Stimulated activated CD4-positive, alpha-beta T cell treated with anti-CD3 and anti-CD28 coated beads, TNF-alpha, amount 100 ng/mL, for 1 hour (primary cell): ENCODE data around the gene GALNT9.

ENCODE experiments used
- DNase-seq, 3 donors: peaks; one replicate each; pipeline ENCODE4 v3.0.0-alpha.2; 2020; ENCODE audit warnings: low read depth in 3 of 3, low spot score in 1 of 3

Gene GALNT9

DNA sequence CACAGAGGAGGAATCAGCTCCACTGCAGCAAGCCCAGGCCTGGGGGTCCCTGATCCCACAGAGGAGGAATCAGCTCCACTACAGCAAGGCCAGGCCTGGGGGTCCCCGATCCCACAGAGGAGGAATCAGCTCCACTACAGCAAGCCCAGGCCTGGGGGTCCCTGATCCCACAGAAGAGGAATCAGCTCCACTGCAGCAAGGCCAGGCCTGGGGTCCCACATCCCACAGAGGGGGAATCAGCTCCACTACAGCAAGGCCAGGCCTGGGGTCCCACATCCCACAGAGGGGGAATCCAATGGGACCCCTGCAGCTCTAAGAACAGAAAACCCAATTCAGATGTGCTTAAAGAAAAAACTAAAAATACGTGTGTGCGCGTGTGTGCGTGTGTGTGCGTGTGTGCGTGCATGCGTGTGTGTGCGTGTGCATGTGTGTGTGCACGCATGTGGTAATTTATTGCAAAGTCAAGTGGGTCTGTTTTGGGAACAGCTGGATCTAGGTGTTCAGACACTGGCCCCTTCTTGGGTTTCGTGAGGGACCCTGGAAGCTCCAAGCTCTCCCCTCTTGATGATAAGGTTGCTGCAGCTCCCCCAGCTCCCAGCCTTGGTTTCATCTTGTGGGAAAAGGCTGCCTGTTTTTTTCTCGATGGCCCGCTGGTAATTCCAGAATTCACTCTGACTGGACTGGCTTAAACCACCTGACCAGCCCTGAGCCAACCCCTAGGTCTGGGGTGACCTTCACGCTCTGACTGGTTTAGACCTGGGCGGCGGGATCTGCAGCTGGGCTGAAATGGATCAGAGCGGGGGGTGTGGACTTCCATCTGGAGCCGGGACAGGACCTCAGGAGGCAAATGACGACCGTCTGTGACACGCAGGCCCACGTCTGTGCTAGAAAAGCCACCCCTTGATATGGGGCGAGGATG lies 47.1 kb downstream of the GALNT9 start:
- DNase-seq = no peak

DNA sequence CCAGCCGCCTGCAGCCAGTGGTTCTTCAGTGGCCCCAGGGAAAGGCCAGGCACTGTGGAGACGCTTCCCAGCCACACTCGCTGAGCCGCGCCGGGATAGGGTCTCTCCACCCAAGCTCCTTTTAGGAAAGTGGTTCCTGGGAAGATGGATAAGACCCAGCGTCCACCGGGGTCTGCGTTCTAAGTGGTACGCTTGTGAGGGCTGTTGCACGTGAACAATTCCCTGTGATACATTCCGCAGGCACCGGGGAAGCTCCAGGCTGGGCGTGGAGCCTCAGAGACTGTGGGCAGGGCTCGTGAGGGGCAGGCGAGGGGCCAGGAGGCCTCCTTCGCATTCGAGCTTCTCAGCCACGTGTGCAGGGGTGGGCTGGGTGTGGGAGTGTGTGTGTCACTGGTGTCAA lies 48.4 kb downstream of the GALNT9 start:
- DNase-seq = no peak

DNA sequence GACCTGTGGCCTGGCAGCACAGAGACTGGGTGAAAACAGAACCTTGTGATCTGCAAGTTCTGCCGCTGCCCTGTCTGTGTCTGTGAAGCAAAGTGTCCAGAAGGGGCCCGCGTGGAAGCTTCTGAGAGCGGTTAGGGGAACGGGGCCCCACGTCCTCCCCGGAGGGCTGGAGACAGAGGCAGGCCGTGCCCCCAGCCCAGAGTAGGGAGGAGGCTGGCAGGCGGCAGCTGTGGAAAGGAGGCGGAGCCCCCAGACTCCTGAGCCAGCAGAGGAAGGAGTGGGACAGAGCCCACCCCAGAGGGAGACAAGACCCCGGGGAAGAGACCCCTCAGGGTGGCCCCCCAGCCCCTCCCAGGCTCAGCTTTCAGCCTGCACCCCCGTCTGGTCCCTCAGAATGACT lies 49.0 kb downstream of the GALNT9 start:
- no peak for DNase-seq

DNA sequence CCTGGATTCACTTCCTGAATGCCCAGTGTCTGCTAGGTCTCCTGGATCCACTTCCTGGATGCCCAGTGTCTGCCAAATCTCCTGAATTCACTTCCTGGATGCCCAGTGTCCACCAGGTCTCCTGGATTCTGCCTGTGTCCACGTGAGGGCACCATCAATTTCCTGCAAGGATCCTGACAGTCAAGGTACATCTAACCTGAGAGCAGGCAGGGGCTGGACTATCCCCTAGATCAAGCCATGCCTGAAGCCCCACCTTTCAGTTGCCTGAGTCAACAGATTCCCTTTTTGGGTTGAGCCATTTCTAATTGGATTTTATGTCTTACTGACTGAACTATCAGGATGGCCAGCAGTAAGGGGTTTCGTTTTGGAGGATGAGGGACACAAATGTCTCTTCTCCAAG lies 49.5 kb downstream of the GALNT9 start:
- DNase-seq = no peak

DNA sequence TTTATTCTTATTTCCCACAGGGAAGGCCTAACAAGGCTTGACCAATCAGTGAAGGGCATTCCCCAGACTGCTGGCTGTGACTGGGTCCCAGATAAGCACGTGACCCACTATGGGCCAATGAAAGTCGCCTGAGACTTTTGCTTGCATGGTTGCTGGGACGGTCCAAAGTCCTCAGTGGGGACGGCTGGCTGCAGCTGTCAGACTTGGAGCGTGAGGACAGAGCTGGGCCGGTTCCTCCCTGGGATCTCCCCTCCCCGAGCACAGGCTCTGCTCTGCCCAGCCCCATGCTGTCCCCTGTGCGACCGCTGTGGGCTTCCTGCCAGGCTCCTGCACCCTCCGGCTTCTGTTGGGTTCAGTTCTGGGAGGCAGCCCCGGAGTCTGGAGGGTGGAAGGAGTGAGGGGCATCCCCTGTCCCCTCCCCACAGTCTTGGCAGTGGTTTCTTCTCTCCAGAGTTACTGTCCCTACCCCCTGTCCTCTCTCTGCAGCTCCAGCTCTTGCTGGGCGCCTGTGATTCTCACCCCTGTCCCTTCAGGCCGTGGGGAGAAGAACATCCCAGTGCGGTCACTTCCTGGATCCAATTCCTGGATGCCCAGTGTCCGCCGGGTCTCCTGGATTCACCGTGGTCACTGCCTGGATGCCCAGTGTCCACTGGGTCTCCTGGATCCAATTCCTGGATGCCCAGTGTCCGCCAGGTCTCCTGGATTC lies 50.1 kb downstream of the GALNT9 start:
- DNase-seq = no peak

DNA sequence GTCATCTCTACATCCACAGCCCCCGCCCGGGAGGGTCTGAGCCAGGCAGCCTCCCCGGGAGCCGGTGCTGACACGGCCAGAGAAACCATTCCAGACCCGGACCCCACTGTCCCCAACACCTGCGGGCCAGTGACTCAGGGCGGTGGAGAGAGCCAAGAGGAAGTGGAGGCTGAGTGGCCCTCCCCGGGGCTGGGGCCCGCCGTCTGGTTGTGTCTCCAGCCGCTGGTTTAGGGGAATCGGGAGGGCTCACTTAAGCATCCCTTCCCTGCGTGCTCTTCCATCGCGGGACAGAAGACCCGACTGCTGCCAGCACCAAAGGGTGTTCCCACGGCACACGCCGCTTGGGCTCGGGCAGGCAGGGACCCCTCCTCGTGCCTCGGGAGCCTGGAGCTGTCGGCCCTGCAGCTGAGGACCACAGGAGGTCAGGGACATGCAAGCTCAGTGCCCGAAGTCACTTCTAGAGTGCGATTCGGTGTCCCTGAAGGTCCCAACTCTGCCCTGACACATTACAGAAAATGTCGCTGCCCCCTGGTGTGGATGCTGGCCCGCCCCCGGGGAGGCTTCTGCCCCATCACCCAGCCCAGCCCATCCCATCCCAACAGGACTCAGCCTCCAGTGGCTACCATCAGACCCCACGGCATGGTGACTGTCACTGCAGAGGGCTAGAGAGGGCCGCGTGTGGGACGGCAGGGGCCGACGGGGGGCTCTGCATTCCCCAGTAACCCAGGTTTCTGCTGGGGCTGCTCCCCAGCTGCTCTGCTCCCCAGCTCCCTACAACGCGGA lies 50.8 kb downstream of the GALNT9 start:
- DNase-seq = no peak

DNA sequence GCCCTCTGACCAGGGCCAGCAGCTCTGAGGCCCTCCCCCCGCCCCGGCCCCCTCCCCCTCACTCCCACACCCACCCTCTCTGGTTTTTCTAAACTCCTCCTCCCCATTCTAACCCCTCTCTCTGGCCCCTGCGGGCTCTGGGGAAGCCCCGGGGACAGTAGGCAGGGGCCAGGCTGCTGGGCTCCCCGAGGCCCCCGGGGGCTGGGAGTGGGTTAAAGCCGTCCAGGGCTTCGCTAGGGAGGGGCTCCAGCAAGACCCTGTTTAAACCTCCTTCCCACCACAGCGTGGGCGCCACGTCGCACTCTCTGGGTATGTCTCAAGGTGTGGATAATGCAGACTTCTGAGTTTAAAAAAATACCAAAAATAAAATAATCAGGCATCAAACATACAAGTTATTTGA lies 51.4 kb downstream of the GALNT9 start:
- DNase-seq = no peak

DNA sequence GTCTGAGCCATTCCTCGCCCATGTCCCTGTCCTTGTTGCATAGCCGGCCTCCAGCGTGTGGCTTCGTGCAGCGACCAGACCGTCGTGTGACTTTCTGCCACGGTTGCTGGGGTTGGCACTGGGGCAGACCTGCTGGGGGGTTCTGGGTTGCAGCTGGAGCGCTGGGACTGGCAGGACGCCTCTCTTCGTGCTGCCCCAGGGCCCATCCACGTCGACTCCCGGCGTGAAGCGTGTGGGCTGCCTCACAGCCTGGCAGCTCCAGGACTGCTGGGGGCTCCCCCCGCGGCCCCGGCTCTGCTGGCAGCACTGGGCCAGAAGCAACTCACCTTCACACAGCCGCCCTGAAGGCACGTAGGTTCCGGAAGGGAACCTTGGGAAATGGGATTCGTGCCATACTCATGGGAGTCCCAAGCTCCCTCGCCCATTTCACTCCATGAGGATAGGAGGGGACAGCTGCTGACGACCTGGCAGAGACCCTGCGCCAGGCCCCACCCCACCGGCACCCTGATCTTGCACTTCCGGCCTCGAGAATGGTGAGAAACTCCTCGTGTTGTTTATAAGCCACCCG lies 51.9 kb downstream of the GALNT9 start:
- DNase-seq = no peak

DNA sequence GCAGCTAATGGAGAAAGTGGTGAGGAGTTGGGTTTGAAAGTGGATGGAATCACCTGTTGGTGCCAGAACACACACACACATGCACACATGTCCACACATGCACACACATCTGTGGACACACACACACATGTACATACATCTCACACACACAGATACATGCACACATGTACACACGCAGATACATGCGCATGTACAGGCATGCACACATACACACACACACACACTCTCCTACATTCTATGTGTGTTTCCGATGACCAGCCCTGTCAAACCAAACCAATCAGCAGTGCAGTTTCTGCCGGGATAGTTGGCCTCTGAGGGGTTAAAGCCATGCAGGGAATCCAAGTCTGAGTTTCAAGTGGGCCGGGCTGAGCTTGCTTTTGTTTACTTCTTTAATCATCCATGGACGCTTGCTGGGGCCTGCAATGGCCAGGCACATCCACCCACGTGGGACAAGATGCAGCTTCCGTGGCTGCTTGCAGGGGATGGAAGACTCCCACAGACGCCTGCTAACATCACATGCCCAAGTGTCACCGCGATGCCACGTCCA lies 52.5 kb downstream of the GALNT9 start:
- DNase-seq = no peak

DNA sequence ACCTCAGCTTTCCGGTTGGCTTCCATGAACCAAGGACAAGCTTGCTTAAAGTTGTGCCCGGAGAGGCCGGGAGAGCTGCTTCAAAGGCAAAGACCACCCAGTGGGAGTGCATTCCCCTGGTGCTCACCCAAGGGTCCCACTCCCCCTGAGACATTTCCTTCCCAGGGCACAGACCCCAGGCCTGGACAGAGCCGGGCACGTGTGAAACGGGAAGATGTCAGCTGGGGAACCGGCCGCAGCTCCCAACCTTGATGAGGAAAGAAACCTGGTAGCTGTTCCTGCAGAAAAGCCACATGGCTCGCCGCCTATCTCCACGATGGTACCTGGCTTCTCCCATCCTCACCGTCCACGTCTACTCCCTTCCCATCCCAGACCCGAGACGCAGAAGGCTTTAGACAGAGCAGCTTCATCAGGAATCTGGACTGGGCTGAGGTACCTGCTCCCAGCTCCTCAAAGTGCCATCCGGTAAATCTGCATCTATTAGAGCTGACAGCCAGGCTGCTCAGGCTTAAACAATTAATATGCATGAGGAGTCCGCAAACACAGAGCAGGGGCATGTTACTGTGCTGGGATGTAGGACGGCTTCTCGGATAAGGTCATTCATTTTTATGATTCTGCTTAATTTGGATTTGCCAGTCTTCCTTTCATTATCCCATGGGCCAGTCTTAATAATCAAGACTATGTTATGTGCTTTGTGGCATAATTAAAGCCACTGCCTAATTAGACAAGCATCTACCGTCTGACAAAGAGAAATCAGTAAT lies 53.1 kb downstream of the GALNT9 start:
- DNase-seq = no peak

DNA sequence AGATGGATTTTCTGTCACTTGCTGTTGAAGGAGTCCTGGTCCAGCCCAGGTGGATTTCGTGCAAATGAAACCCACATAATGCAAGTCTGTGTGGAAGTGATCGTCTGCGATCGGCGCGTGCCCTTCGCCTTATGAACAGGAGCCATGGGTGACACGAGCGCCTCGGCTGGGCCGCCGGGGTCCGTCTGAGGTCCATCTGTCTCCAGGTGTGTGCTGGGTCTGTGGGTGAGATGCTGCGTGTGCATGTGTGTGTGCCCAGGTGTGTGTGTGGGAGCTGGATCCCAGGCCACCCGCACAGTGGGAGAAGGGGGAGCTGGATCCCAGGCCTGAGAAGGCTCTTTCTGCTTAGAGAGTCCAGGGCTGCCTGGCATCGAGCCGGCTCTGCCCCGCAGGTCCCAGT lies 53.8 kb downstream of the GALNT9 start:
- no peak for DNase-seq

DNA sequence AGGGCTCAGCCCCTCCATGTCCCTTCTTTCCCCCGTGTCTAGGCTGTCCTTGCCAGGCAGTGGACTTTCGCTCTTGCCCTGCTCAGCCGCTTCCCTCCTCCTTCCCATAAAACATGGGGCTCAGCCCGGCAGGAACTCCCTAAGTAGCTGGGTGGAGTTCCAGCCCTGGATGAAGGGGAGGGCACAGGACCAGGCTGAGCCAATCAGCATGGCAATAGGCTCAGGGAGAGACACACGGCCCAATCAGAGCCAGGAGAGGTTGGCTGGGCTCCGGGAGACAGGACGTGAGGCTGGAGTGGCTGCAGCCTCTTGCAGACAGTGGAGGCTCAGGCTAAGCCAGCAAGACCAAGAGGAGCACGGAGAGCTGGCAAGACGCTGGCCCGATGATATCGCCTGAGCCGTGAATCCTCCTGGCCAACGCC lies 54.3 kb downstream of the GALNT9 start:
- DNase-seq = no peak

DNA sequence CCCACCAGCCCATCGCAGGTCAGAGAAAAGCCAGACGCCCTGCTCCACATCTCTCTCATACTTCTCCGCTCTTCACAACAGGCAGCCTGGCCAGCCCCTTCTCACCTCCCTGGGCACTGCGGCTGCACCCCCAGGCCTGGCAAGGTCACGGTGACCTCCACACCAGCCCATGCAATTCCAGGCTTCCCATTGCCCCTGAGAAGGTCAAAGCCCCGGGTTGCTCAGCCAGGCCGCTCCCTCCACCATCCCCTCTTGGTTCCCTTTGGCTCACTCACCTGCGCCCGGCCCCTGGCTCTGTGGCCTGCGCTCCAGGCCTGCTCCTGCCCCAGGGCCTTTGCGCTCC lies 55.4 kb downstream of the GALNT9 start:
- no peak for DNase-seq

DNA sequence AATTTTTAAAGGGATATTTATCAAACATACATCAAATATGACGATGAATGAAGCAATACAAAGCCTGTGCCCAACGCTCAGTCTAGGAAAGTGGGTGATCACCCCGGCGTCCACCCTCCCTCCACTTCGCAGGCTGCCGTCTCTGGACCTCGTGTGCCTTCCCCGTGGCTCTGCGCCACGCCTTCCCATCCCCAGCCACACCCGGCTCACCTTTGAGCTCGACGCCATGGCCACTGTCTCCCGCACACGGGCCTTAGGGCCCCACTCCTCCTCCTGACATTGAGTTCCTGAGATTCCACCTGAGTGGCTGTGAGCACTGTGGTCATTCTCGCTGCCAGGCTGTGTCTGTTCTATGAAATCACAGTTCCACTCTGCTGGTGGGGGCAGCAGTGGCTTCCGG lies 56.7 kb downstream of the GALNT9 start:
- no peak for DNase-seq

DNA sequence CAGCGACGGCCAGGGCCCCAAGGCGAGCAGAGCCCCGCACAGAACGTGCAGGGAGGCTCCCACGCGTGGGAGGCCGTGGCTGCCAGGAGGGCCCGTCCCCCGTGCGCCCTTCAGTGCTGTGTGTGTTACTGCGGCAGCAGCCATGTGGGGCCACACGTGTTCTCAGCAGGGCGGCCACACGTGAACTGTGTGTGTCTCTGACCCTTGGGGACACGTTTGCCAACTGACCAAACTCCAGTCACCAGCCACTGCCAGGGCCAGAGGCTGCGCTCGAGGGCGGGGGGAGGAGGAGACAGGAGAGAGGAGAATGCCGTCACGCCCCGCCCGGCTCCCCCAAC lies 57.7 kb downstream of the GALNT9 start:
- no peak for DNase-seq

DNA sequence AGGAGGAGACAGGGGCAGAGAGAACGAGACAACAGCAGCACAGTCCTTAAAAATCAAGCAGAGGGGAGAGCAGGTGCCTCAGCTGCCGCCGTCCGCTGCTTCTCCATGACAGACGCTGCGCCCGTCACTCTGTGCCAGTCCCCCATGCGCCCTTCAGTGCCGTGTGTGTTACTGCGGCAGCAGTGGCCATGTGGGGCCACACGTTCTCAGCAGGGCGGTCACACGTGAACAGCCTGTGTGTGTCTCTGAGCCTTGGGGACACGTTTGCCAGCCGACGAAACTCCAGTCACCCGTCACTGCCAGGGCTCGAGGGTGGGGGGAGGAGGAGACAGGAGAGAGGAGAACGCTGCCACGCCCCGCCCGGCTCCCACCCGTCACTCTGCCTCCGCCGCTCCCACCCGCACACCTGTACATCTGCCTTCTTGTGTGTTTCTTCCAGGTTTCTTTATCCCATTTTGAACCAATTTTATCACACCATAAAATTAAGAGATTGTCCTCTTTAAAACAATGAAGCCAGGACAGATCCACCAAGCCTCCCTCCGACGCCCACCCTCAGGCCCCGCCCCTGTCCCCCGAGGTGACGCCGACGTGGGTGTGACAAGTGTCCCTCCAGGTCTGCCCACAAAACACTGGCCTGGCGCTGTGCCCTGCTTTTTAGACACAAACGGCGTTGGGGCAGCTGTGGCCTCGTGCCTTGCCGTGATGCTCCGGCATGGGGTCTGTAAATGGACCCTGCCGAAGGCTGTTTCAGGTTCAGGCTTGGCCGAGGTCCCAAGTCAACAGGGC lies 58.2 kb downstream of the GALNT9 start:
- no peak for DNase-seq

DNA sequence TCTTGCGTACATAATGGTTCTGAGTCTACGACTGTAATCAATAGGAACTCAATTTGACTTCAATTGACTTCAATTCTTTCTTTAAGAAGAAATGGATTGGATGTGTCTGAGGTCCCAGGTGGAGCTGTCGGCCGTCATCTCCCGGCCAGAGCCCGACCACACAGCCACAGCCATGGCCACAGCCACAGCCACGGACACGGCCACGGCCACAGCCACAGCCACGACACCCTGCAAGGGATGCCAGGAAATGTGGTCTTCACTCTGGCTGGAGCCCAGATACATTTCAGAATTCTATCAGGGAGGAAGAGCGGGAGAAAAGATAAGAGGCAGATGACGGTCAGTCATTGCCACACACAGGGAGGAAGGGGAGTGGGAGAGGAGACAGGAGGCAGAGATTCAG lies 58.9 kb downstream of the GALNT9 start:
- DNase-seq = no peak

DNA sequence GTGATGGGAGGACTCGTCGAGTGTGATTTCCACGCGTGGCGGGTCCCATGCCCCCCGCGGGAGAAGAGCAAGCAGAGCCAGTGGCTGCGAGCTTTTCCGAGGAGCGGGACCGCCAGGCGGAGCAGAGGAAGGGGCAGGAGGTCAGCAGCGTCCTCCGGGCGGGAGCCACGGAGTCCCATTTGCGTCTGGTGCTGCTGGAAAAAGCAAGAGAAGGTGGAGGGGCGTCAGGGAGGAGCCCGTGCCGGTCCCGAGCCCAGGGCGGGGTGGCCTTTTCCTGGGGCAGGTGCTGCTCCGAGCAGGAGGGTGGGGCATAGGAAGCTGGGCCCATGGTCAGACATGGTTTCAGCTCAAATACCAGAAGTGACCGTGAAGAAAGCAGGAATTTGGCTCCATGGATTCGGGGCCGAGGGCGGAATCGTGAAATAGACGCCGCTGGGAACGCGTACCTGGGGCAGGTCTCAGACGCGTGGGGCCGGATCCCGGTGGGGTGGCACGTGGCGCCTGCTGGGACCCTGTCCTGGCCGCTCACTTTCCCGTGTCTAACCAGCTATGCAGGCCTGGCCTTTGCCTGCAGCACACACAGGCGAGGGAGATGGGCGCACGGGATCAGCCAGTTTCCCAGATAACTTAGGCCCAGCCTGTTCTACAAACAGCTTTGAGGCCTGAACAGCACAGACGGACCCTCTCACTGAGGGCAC lies 60.0 kb downstream of the GALNT9 start:
- DNase-seq = no peak

DNA sequence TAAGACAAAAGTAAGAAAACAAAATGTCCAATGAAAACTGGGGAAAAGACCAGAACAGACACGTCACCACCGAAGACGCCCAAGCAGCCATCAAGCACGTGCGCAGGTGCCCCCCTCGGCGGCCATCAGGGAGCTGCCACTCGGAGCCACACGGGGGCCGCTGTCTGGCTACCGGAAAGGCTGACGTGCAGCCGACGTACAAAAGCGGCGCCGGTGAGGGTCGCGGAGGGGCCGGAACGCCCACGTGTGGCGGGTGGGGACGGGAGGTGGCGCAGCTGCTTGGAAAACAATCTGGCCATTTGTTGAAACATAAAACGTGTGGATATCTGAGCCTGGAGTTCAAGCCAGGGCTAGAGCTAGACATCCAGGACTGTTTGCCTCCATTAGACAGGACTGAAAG lies 60.7 kb downstream of the GALNT9 start:
- DNase-seq = no peak
